ENCODE measurements around the gene ARMC9.

Gene ARMC9

DNA sequence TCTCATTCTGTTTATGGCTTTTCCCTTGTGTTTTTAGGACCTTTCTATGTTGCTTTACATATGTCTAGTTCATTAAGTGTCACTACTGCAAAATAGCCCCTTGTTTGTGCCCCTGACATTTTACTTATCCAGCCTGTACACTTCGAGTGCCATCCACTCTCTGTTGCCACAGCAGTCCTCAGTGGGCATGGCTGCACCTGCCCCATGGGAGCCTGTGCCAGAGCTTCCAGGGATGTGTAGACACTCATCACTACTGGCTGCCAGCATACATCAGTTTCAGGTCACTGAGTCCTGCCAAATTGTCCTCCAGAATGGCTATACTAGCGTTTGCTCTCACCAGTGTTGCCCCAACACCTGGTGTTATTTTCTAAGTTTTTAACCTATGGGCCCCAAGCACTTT, 80.4 kb downstream of the ARMC9 start:
- no peak for DNase-seq (ENCODE audit: low read depth)
- TF ChIP-seq, protein P1, sequence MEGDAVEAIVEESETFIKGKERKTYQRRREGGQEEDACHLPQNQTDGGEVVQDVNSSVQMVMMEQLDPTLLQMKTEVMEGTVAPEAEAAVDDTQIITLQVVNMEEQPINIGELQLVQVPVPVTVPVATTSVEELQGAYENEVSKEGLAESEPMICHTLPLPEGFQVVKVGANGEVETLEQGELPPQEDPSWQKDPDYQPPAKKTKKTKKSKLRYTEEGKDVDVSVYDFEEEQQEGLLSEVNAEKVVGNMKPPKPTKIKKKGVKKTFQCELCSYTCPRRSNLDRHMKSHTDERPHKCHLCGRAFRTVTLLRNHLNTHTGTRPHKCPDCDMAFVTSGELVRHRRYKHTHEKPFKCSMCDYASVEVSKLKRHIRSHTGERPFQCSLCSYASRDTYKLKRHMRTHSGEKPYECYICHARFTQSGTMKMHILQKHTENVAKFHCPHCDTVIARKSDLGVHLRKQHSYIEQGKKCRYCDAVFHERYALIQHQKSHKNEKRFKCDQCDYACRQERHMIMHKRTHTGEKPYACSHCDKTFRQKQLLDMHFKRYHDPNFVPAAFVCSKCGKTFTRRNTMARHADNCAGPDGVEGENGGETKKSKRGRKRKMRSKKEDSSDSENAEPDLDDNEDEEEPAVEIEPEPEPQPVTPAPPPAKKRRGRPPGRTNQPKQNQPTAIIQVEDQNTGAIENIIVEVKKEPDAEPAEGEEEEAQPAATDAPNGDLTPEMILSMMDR (conservative IDR thresholded peaks at IDR 0.05; ENCODE audit: control insufficient read depth, insufficient read depth, low read depth, low read length), result no peak
- H3K4me3 ChIP-seq (ENCODE audit: control insufficient read depth, low read depth, low read length), result no peak overlapping the region

DNA sequence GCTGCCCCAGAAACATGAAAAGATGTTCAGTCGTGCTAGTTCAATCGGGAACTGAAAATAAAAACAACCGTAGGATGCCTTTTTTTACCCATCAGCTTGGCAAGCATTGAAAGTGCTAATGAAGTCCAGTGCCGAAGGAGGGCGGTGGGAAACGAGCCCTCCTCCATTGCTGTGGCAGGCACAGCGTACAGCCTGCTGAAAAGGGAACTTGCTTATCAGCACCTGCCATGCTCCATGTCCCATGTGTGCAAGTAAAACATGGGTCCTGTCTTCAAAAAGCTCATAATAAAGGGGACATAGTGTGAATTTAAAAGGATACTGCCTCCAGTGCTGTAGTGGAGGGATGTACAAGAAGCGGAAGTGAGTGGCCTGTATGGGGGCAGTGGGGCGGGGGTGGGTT, 82.4 kb downstream of the ARMC9 start:
- no peak for DNase-seq (ENCODE audit: low read depth)
- H3K4me3 ChIP-seq (ENCODE audit: control insufficient read depth, low read depth, low read length), result no peak overlapping the region
- TF ChIP-seq, protein P1 (conservative IDR thresholded peaks at IDR 0.05; ENCODE audit: control insufficient read depth, insufficient read depth, low read depth, low read length), result no peak

DNA sequence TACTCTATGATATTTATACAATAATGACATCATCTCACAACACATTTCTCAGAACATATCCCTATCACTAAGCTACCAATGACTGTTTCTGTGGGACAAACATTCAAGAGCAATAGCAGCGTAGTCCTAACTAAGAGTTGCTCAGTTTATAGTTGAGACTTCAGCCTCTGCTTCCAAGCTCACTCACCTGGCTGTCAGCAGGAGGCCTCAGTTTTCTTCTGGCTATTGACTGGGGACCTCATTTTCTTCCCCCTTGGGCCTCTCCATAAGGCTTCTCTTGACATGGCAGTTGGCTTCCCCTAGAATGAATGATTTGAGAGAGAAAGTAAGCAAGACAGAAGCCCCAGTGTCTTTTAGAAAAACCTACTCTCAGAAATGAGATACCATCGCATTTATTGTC, 85.9 kb downstream of the ARMC9 start:
- H3K4me3 ChIP-seq (ENCODE audit: control insufficient read depth, low read depth, low read length), result no peak overlapping the region
- no peak for DNase-seq (ENCODE audit: low read depth)
- TF ChIP-seq, protein P1 (conservative IDR thresholded peaks at IDR 0.05; ENCODE audit: control insufficient read depth, insufficient read depth, low read depth, low read length), result no peak

GRCh38 chr2:231286964-231287363, 88.5 kb downstream of the ARMC9 start:
- H3K4me3 ChIP-seq (ENCODE audit: control insufficient read depth, low read depth, low read length), result no peak overlapping the region
- TF ChIP-seq, protein P1 (conservative IDR thresholded peaks at IDR 0.05; ENCODE audit: control insufficient read depth, insufficient read depth, low read depth, low read length), result no peak
- DNase-seq (ENCODE audit: low read depth), result no peak

- DNase-seq (ENCODE audit: low read depth), result no peak
- TF ChIP-seq, protein P1 (conservative IDR thresholded peaks at IDR 0.05; ENCODE audit: control insufficient read depth, insufficient read depth, low read depth, low read length), result no peak
- H3K4me3 ChIP-seq (ENCODE audit: control insufficient read depth, low read depth, low read length), result no peak overlapping the region
Observed at GRCh38 chr2:231287696-231288095, 89.3 kb downstream of the ARMC9 start.

- TF ChIP-seq, protein P1 (conservative IDR thresholded peaks at IDR 0.05; ENCODE audit: control insufficient read depth, insufficient read depth, low read depth, low read length), result no peak
- DNase-seq (ENCODE audit: low read depth), result no peak
- no peak overlapping the region for H3K4me3 ChIP-seq (ENCODE audit: control insufficient read depth, low read depth, low read length)
Observed at GRCh38 chr2:231288590-231288989, 90.2 kb downstream of the ARMC9 start.
